ENCODE results near the gene CANX.

DNA sequence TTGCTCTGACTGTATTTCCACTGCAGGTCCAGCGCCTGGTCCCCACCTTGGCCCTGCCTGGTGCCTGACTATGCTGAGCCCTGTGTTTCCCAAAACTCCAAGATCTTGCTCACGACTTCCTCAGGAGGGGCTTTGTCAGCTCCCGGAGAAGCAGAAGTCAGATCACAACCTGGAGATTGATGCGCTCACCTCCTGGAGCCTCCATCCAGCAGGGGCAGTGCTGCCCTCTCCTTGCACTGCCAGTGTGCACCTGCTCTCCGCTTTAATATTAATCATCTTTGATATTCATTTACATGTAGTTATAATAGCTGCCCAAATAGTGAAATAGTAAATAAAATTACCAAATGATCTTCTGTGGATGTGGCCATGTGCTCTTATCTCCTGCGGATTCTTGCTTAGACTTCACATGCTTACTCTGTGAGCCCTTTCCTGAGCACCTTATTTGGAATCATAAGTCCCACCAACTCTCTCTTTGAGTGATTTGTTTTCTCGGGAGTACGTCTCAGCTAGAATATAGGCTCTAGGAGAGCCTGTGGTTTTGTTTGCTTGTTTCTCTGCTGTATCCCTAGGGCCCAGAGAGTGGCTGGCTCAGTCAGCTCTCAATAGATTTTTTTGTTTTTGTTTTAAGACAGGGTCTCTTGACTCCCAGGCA lies 51.2 kb downstream of the CANX start:
- TF ChIP-seq, protein P1, sequence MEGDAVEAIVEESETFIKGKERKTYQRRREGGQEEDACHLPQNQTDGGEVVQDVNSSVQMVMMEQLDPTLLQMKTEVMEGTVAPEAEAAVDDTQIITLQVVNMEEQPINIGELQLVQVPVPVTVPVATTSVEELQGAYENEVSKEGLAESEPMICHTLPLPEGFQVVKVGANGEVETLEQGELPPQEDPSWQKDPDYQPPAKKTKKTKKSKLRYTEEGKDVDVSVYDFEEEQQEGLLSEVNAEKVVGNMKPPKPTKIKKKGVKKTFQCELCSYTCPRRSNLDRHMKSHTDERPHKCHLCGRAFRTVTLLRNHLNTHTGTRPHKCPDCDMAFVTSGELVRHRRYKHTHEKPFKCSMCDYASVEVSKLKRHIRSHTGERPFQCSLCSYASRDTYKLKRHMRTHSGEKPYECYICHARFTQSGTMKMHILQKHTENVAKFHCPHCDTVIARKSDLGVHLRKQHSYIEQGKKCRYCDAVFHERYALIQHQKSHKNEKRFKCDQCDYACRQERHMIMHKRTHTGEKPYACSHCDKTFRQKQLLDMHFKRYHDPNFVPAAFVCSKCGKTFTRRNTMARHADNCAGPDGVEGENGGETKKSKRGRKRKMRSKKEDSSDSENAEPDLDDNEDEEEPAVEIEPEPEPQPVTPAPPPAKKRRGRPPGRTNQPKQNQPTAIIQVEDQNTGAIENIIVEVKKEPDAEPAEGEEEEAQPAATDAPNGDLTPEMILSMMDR (IDR thresholded peaks at IDR 0.05) = no peak
- no peak for TF ChIP-seq POLR2AphosphoS5 (IDR thresholded peaks at IDR 0.05)

Measured in suprapubic skin (tissue), 3 donors.